ENCODE results near the gene GEMIN7.
A peak's percentile ranks its signal among the peaks of the same experiment; 100 is the strongest.

GEMIN7 gene

GRCh38 chr19:45063851-45064801, 14.9 kb upstream of the GEMIN7 start:
- DNase-seq: no peak

GRCh38 chr19:45066921-45067661, 12.0 kb upstream of the GEMIN7 start:
- DNase-seq: no peak

- DNase-seq: no peak
Measured at GRCh38 chr19:45068041-45068440, 11.0 kb upstream of the GEMIN7 start.

- DNase-seq: peak in 1 of 3 experiments; percentile 3
Measured at GRCh38 chr19:45069056-45069455, 10.0 kb upstream of the GEMIN7 start.

GRCh38 chr19:45070214-45070613, 8.8 kb upstream of the GEMIN7 start:
- DNase-seq: no peak

- DNase-seq: no peak
Measured at GRCh38 chr19:45070861-45071544, 8.1 kb upstream of the GEMIN7 start.

- DNase-seq: no peak
Measured at GRCh38 chr19:45071545-45071938, 7.5 kb upstream of the GEMIN7 start.

GRCh38 chr19:45071969-45072790, 6.9 kb upstream of the GEMIN7 start:
- DNase-seq: no peak

- DNase-seq: peak in 1 of 3 experiments; percentile 1
Measured at GRCh38 chr19:45074744-45075300, 4.2 kb upstream of the GEMIN7 start.

GRCh38 chr19:45075301-45076028, 3.6 kb upstream of the GEMIN7 start:
- peak; percentile 19 to 45 (median 31) for DNase-seq

- peak; percentile 71 to 87 (median 75) for DNase-seq
Measured at GRCh38 chr19:45076029-45076850, 2.8 kb upstream of the GEMIN7 start, which contains the start of gene ZNF296. TSS of gene ZNF296 (minus strand) at chr19:45076478. CDS start at chr19:45076373, 105 bp downstream.

GRCh38 chr19:45076851-45077730, 2.0 kb upstream of the GEMIN7 start:
- DNase-seq: peak in 1 of 3 experiments; percentile 31

GRCh38 chr19:45078390-45079062, 534 bp upstream of the GEMIN7 start:
- no peak for DNase-seq

GRCh38 chr19:45079911-45080370, 881 bp downstream of the GEMIN7 start:
- no peak for DNase-seq

GRCh38 chr19:45082170-45082569, 3.1 kb downstream of the GEMIN7 start:
- no peak for DNase-seq

- no peak for DNase-seq
Measured at GRCh38 chr19:45086480-45086879, 7.4 kb downstream of the GEMIN7 start.

GRCh38 chr19:45087531-45087930, 8.5 kb downstream of the GEMIN7 start:
- DNase-seq: no peak

GRCh38 chr19:45090034-45090433, 11.0 kb downstream of the GEMIN7 start:
- DNase-seq: no peak
